Measurements from ENCODE around the gene EHMT1. TPM values are rescaled to one million over a fixed set of nuclear protein-coding genes. Genes with fewer than 3 reads are reported as not detected.

Gene EHMT1
- total RNA-seq, 1 experiment from 2014 or later, result 35.9 TPM

- Histone ChIP-seq H3K27me3 (ENCODE audit: low read length) (no peaks in the 10 kb centered on the region), H3K4me2 (ENCODE audit: low read depth, low read length, poor library complexity, severe bottlenecking) (no peak overlapping the region), H3K9ac (ENCODE audit: low read length) (no peak overlapping the region), H3K79me2 (ENCODE audit: low read length) (peaks cover 87% of the 10 kb centered on the region), H4K20me1 (ENCODE audit: insufficient read depth, low read depth, low read length) (peaks cover 10% of the 10 kb centered on the region; the same call in 1 of the 2 replicates), H3K36me3 (ENCODE audit: insufficient read depth, low read length) (peaks cover 3% of the 10 kb centered on the region; the same call in 1 of the 2 replicates), H3K9me3 (ENCODE audit: low read length) (no peaks in the 10 kb centered on the region), H3K4me1 (ENCODE audit: low read length) (peaks cover 15% of the 10 kb centered on the region), H3K27ac (ENCODE audit: low read length) (no peak overlapping the region), H3K4me3 (ENCODE audit: low read length) (no peak overlapping the region), H2AFZ (ENCODE audit: low read length) (no peak overlapping the region), H3K9me2 (replicated peaks; ENCODE audit: insufficient read depth, low read length) (no peaks in the 10 kb centered on the region)
- DNase-seq, result no peak
Measured at GRCh38 chr9:137676998-137677397, 58.2 kb downstream of the EHMT1 start.

DNA sequence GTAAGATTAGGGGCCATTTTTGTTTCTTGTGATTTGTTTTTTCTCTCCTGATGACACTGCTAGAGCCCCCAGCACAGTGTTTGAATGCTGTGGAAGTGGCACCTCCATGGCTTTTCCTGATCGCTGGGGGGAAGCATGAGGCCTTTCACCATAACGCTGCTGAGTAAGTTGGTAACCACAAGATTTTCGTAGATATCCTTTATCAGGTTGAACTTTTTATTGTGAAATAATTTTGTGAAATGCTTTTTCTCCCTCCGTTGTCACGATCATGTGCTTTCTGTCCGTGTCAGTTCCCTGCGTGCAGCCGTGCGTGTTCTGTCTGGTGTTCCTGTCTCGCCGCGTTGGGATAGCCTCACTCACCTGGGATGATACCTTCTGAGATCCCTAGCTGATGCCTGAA lies 59.4 kb downstream of the EHMT1 start:
- no peak overlapping the region for H3K4me2 ChIP-seq (ENCODE audit: low read depth, low read length, poor library complexity, severe bottlenecking)

GRCh38 chr9:137679249-137679648 lies 60.4 kb downstream of the EHMT1 start:
- Histone ChIP-seq H3K9me2 (replicated peaks; ENCODE audit: insufficient read depth, low read length) (no peaks in the 10 kb centered on the region), H3K79me2 (ENCODE audit: low read length) (peaks cover 88% of the 10 kb centered on the region), H3K9ac (ENCODE audit: low read length) (no peak overlapping the region), H2AFZ (ENCODE audit: low read length) (no peak overlapping the region), H3K36me3 (ENCODE audit: insufficient read depth, low read length) (peaks cover 3% of the 10 kb centered on the region; the same call in 1 of the 2 replicates), H3K27me3 (ENCODE audit: low read length) (no peaks in the 10 kb centered on the region), H3K4me1 (ENCODE audit: low read length) (no peaks in the 10 kb centered on the region), H3K27ac (ENCODE audit: low read length) (no peak overlapping the region), H3K4me2 (ENCODE audit: low read depth, low read length, poor library complexity, severe bottlenecking) (no peak overlapping the region), H3K4me3 (ENCODE audit: low read length) (no peak overlapping the region), H3K9me3 (ENCODE audit: low read length) (no peaks in the 10 kb centered on the region), H4K20me1 (ENCODE audit: insufficient read depth, low read depth, low read length) (no peaks in the 10 kb centered on the region)
- DNase-seq, result no peak

More for the DNA sequence above, 59.4 kb downstream of the EHMT1 start:
- H3K4me1 ChIP-seq (ENCODE audit: low read length), result peaks cover 4% of the 10 kb centered on the region
- H3K4me3 ChIP-seq (ENCODE audit: low read length), result no peak overlapping the region
- no peak for DNase-seq
- H4K20me1 ChIP-seq (ENCODE audit: insufficient read depth, low read depth, low read length), result peaks cover 4% of the 10 kb centered on the region; the same call in 1 of the 2 replicates
- H2AFZ ChIP-seq (ENCODE audit: low read length), result no peak overlapping the region
- peaks cover 3% of the 10 kb centered on the region; the same call in 1 of the 2 replicates for H3K36me3 ChIP-seq (ENCODE audit: insufficient read depth, low read length)
- H3K9ac ChIP-seq (ENCODE audit: low read length), result no peak overlapping the region
- H3K27me3 ChIP-seq (ENCODE audit: low read length), result no peaks in the 10 kb centered on the region
- peaks cover 88% of the 10 kb centered on the region for H3K79me2 ChIP-seq (ENCODE audit: low read length)
- H3K27ac ChIP-seq (ENCODE audit: low read length), result no peak overlapping the region
- no peaks in the 10 kb centered on the region for H3K9me2 ChIP-seq (replicated peaks; ENCODE audit: insufficient read depth, low read length)
- no peaks in the 10 kb centered on the region for H3K9me3 ChIP-seq (ENCODE audit: low read length)

DNA sequence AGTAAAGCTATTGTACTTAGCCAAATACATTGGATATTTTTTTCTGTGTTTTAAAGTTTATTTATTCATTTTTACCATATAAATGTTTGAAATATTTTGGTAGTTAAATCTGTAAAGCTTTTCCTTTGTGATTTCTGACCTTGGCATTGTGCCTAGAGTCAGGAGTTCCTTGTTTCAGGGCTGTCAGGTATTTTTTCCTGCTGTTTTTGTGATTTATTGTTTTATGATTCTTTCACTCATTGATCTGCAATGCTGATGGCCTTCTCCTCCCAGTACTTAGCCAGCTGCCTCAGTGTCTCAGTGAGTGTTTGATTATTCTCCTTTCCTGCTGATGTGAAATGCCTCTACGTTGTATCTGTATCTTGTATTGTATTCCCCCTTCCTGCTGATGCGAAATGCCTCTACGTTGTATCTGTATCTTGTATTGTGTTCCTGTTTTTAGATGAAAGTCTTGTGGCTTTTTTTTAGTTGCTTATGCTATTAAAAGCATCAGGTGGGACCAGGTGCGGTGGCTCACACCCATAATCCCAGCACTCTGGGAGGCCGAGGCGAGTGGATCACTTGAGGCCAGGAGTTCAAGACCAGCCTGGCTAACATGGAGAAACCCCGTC lies 61.0 kb downstream of the EHMT1 start:
- Histone ChIP-seq H3K79me2 (ENCODE audit: low read length) (peaks cover 88% of the 10 kb centered on the region), H3K27me3 (ENCODE audit: low read length) (no peaks in the 10 kb centered on the region), H3K4me3 (ENCODE audit: low read length) (no peak overlapping the region), H3K27ac (ENCODE audit: low read length) (no peak overlapping the region), H3K9me2 (replicated peaks; ENCODE audit: insufficient read depth, low read length) (no peaks in the 10 kb centered on the region), H4K20me1 (ENCODE audit: insufficient read depth, low read depth, low read length) (no peaks in the 10 kb centered on the region), H3K36me3 (ENCODE audit: insufficient read depth, low read length) (peaks cover 3% of the 10 kb centered on the region; the same call in 1 of the 2 replicates), H2AFZ (ENCODE audit: low read length) (no peak overlapping the region), H3K9me3 (ENCODE audit: low read length) (no peaks in the 10 kb centered on the region), H3K4me2 (ENCODE audit: low read depth, low read length, poor library complexity, severe bottlenecking) (no peak overlapping the region), H3K4me1 (ENCODE audit: low read length) (no peaks in the 10 kb centered on the region), H3K9ac (ENCODE audit: low read length) (no peak overlapping the region)
- no peak for DNase-seq

GRCh38 chr9:137680444-137681358 lies 61.9 kb downstream of the EHMT1 start:
- no peaks in the 10 kb centered on the region for H4K20me1 ChIP-seq (ENCODE audit: insufficient read depth, low read depth, low read length)
- no peak overlapping the region for H3K27ac ChIP-seq (ENCODE audit: low read length)
- H3K27me3 ChIP-seq (ENCODE audit: low read length), result no peaks in the 10 kb centered on the region
- DNase-seq, result no peak
- no peak overlapping the region for H3K9ac ChIP-seq (ENCODE audit: low read length)
- no peaks in the 10 kb centered on the region for H3K9me2 ChIP-seq (replicated peaks; ENCODE audit: insufficient read depth, low read length)
- H3K4me3 ChIP-seq (ENCODE audit: low read length), result no peak overlapping the region
- no peaks in the 10 kb centered on the region for H3K4me1 ChIP-seq (ENCODE audit: low read length)
- no peaks in the 10 kb centered on the region for H3K9me3 ChIP-seq (ENCODE audit: low read length)
- peaks cover 3% of the 10 kb centered on the region; the same call in 1 of the 2 replicates for H3K36me3 ChIP-seq (ENCODE audit: insufficient read depth, low read length)
- no peak overlapping the region for H2AFZ ChIP-seq (ENCODE audit: low read length)
- no peak overlapping the region for H3K4me2 ChIP-seq (ENCODE audit: low read depth, low read length, poor library complexity, severe bottlenecking)
- H3K79me2 ChIP-seq (ENCODE audit: low read length), result peaks cover 92% of the 10 kb centered on the region

DNA sequence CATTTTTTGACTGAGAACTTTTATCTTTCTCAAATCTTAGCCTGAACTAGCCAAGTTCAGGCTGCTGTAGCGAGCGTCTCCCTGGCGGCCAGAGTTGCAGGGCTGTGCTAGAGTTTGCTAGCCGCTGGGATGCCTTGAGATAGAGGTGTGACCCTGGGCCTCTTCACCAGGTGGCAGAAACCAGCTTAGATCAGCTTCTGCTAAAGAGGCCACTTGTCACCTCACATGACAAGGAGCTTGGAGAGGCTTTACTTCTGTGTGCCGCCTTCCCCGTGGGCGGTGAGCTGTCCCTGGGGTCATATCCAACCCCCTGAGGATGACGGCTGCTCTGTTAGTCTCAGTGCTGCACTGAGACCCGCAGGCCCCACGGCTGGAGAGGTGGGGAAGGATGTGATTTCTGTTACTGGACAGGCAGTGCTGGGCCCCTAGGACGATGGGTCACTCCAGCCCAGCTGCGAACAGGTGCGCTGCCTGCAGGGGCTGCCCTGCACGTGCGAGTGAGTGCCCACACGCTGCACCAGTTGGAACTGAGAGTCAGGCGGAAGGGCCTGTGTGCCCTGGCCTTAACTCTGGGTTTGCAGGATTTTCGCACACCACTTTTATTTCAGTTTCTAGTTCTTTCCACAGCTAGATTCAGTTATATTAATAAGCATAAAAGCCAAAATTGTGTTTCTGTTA lies 63.8 kb downstream of the EHMT1 start:
- Histone ChIP-seq H3K4me3 (ENCODE audit: low read length) (no peak overlapping the region), H3K9me3 (ENCODE audit: low read length) (no peaks in the 10 kb centered on the region), H4K20me1 (ENCODE audit: insufficient read depth, low read depth, low read length) (no peaks in the 10 kb centered on the region), H3K4me2 (ENCODE audit: low read depth, low read length, poor library complexity, severe bottlenecking) (no peak overlapping the region), H3K36me3 (ENCODE audit: insufficient read depth, low read length) (peaks cover 3% of the 10 kb centered on the region; the same call in 1 of the 2 replicates), H3K9ac (ENCODE audit: low read length) (no peak overlapping the region), H3K4me1 (ENCODE audit: low read length) (no peaks in the 10 kb centered on the region), H3K9me2 (replicated peaks; ENCODE audit: insufficient read depth, low read length) (no peaks in the 10 kb centered on the region), H3K79me2 (ENCODE audit: low read length) (peaks cover 95% of the 10 kb centered on the region), H2AFZ (ENCODE audit: low read length) (no peak overlapping the region), H3K27ac (ENCODE audit: low read length) (no peak overlapping the region), H3K27me3 (ENCODE audit: low read length) (no peaks in the 10 kb centered on the region)
- DNase-seq, result no peak

GRCh38 chr9:137683262-137683864 lies 64.6 kb downstream of the EHMT1 start:
- no peaks in the 10 kb centered on the region for H4K20me1 ChIP-seq (ENCODE audit: insufficient read depth, low read depth, low read length)

More at GRCh38 chr9:137683262-137683864, 64.6 kb downstream of the EHMT1 start:
- no peak for DNase-seq
- H3K9me3 ChIP-seq (ENCODE audit: low read length), result no peaks in the 10 kb centered on the region
- no peaks in the 10 kb centered on the region for H3K27me3 ChIP-seq (ENCODE audit: low read length)
- no peaks in the 10 kb centered on the region for H3K9me2 ChIP-seq (replicated peaks; ENCODE audit: insufficient read depth, low read length)
- H3K27ac ChIP-seq (ENCODE audit: low read length), result no peak overlapping the region
- H3K4me2 ChIP-seq (ENCODE audit: low read depth, low read length, poor library complexity, severe bottlenecking), result no peak overlapping the region
- H3K36me3 ChIP-seq (ENCODE audit: insufficient read depth, low read length), result no peaks in the 10 kb centered on the region; the same call in 1 of the 2 replicates
- H3K4me1 ChIP-seq (ENCODE audit: low read length), result no peaks in the 10 kb centered on the region
- no peak overlapping the region for H2AFZ ChIP-seq (ENCODE audit: low read length)
- H3K4me3 ChIP-seq (ENCODE audit: low read length), result no peak overlapping the region
- peaks cover 97% of the 10 kb centered on the region for H3K79me2 ChIP-seq (ENCODE audit: low read length)
- no peak overlapping the region for H3K9ac ChIP-seq (ENCODE audit: low read length)

Data from Karpas-422 (cell line).